8988T (cell line): ENCODE data around the gene HSF4.

Experiments
- DNase-seq: peaks from one replicate; pipeline ENCODE4 v3.0.0; 2011

HSF4 gene

DNA sequence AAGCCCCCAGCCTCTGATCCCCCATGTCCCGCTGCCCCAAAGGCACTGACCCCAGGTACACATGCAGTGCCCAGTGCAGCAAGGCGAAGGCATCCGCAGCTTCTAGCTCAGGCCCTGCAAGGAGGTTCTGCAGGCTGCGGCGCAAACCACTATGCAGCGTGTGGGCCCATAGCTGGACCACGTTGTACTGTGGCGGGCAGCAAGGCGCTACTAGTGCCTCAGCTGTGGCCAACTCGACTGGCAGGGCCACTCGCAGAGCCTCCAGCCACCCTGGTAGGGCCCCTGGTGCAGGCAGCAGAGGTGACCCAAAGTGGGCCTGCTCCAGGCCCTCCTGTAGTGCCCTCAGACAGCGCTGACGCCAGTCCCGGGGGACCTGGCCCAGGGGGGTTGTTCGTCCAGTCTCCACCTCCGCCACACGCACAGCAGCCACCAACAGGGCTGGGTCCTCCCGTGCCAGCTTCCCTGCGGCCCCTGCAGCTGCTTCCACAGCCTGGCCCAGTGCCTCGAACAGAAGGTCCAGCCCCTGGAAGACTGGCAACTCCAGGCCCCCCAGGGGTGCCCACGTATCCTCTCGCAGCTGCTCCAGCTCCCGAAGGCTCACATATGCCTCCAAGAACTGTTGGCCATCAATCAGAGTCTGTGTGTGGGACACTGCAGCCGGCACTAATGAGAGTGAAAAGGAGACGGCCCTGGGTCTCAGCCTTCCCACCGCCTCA, 22.8 kb downstream of the HSF4 start:
- DNase-seq: no peak

DNA sequence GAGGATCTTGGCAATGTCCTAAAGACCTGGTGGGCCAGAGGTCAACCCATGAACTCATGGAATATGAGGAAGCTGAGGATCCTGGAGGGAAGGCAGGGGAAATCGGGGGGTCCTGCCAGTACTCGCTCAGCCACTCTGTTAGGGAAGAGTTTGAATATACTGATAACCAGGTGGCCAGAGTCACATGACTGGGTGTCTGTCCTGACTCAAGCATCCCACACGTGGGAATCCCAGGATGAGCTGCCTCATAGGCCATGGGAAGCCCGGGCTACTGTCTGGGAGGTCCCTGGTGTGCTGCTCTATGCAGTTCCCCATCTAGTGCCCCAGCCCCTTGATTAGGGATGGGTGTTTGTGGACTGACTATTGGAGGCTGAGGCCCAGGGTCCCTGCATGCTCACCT, 23.8 kb downstream of the HSF4 start:
- DNase-seq: no peak

DNA sequence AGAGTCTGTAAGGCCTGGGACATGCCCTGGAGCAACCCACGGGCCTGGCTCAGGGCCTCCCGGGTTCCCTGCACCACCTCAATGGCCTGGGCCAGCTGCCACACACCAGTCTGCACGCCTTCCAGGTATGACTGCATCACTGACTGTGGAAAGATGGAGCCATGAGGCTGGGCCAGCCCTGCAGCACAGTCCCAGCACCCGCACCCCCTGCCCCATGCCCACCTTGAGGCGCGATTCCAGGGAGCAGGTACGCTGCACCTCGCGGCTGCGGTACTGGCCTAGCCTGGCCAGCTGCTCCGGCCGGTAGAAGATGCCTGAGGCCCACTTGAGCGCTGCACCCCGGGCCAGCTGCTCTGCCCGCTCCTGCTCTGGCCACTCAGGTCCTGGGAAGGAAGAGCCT, 24.3 kb downstream of the HSF4 start:
- no peak for DNase-seq

DNA sequence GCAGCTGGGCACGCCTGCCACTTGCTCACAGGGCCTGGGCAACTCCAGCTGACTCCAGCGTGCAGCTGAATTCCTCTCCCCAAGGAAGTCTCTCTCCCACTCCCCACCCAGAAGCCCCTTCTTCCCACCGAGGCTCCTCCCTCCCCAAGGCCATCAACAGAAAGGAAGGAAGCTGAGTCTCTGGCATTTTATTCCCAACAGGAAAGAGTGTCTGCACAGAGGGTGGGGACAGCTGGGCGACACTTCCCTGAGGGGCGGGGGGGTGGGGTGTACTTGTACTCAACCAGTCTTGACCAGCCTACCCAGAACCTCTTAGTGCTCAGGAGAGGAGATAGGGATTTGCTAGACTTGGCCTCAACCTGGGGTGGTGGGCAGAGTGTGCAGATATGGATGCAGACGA, 25.5 kb downstream of the HSF4 start, which contains the start of gene EXOC3L1:
Gene EXOC3L1 (minus strand): TSS at position 96 of the 400 bp plus-strand sequence. CDS start 460 bp downstream, outside the sequence.
- DNase-seq: no peak

DNA sequence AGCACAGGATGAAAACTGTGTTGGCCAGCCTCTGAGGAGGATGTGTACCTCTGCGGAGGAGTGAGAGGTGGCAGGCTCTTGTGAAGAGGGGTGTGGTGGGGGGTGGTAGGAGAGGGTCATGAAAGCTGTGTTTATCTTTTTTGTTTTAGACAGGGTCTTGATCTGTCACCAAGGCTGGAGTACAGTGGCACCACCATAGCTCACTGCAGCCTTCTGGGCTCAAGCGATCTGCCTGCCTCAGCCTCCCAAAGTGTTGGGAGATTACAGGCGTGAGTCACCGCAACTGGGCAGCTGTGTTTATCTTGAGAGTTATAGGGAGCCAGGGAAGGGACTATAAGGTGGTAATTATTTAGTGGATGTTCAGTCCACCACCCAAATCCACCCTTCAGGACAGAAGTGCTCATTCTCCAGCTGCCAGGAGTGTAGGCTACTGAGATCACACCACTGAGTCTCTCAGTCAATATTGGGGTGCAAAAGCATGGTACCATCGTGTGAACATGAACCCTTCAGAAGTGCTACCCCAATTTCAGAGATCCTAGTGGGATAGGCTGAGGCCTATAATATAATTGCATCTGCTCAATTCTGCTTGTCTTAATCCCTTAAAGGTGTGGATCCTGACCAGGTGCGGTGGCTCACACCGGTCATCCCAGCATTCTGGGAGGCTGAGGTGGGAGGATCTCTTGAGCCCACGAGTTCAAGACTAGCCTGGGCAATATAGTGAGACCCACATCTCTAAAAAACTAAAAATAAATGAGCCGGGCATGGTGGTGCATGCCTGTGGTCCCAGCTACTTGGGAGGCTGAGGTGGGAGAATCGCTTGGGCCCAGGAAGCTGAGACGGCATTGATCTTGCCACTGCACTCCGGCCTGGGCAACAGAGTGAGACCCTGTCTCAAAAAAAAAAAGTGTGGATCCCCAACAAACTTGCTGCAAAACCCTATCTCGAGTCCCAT, 26.2 kb downstream of the HSF4 start:
- DNase-seq: no peak

DNA sequence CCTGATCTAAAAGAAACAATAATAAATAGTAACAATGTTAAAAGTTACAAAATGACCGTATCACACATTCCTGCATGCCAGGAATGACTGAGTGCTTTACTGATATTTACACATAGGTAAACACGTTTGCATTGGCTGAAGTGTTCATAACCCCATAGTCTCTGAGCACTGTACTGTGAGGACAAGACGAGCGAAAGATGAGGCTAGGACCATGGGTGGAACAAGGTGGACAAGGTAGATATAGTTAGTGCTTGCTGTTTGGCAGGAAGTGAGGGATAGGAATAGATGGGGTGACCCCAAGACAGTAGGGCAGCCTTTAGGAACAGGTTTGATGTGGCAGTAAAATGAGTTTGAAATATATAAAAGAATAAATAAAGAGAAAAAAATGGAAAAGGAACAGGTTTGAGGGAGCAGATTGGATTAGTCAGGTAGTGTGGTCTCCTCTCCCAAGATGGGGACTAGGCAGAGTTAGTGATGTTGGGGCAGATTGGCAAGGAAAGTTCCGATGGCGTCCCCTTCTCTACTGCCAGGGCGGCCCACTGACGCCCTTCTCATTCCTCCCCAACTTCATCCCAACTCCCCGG, 27.0 kb downstream of the HSF4 start:
- DNase-seq: no peak

DNA sequence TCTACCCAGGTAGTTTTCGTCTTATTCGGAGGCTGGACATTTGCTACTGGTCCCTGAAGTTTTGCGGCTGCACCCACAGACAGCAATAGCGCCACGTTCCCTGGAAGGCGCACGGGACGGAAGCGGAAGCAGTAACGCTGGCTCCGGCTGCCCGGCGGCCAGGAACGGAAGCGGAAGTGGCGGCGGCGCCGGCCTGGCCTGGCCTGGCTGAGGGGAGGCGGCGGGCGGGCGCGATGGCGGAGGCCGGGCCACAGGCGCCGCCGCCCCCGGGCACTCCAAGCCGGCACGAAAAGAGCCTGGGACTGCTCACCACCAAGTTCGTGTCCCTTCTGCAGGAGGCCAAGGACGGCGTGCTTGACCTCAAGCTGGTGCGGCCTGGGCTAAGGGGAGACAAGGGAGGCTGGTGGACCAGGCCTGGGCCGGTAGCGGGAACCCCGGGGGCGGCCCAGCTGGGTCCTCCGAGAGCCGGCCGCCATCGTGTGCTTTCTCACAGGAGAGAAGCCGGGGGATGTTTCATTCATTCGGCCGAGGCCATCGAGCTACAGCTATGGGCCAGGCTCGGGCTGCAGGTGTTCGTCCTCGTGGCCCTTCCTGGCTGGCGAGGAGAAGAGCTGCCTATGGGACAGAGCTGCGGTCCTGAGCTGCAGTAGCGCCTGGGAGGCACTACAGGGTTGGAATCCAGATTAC, 27.6 kb downstream of the HSF4 start, which contains the start of gene E2F4:
Gene E2F4 (plus strand): TSS at position 161 of the 687 bp plus-strand sequence. CDS start 73 bp downstream, at position 234.
- DNase-seq: peak; percentile 99

DNA sequence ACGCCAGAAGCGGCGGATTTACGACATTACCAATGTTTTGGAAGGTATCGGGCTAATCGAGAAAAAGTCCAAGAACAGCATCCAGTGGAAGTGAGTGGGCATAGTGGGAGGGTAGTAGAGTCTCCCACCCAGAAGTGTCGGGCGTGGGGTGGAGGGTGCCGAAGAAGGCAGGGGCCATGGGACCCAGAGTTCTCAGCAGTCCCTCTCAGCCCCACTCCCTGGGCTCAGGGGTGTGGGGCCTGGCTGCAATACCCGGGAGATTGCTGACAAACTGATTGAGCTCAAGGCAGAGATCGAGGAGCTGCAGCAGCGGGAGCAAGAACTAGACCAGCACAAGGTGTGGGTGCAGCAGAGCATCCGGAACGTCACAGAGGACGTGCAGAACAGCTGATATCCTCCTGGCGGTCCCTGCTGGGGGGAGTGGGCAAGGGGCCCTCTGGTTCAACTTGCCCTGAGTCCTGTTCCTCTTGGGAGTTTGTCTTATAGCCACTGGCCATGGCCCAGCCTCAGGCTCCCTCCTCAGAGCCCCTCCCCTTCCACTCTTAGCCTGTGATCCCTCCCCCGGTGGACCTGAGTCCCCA, 28.3 kb downstream of the HSF4 start:
- DNase-seq: no peak

DNA sequence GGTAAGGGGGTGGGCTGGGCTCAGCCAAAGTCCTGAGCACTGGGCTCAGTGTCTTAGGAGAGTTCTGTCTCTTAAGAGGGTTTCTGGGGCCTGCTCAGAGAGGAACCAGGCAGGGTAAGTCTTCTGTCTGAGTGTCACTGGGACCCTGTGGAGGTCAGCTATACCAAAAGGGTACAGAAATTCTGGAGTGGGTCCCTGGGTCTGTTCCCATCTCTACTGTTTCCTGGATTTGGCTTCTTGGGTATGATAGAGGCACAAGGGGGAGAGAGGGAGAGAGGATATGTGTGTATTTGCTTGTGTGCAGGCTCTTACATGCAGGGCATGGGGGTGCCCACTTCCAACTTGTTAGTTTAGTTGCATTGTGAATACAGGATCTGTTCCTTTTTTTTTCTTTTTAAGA, 29.0 kb downstream of the HSF4 start:
- no peak for DNase-seq

DNA sequence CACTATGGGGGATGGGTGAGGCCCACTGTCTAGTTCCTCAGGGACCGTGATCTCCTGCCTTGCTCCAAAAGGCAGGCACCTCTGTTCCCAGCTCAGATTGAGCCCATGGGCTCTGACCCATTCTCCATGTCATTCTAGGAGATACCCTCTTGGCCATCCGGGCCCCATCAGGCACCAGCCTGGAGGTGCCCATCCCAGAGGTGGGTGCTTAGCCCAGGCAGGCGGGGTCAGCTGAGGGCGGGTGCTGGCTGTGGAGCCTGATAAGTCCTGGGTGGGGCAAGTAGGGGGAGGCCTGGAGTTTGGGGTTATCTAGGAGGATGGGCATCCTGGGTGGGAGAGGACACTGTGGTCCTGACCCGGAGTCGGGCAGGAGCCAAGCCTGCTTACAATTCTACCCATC, 29.7 kb downstream of the HSF4 start:
- no peak for DNase-seq

DNA sequence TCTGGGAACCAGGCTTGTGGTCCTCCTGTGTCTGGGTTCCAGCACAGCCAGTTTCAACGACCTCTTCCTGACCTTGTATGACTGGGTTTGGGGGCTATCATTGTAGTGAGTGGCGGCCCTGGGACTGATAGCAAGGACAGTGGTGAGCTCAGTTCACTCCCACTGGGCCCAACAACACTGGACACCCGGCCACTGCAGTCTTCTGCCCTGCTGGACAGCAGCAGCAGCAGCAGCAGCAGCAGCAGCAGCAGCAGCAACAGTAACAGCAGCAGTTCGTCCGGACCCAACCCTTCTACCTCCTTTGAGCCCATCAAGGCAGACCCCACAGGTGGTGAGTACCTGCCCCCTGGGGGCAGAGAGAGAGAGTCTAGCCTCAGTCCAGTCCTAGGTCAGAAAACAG, 31.1 kb downstream of the HSF4 start:
- DNase-seq: no peak

DNA sequence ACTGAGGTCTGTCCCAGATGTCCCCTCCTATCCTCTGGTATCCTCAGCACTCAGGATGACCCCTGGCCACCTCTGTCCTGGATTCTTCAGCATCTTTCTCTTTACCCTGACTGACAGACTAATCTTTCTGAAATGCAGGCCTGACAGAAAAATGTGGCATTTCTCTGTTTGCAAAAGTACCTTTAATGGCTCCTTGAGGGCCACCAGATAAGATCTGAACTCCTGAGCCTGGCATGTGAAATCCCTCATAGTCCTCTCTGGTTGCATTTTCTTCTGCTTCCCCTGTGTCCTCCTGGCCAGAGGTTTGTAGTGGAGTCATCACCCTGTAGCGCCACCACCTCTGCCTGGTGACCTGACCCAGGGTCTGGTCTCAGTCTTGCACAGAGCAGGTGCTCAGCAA, 32.3 kb downstream of the HSF4 start:
- DNase-seq: no peak

DNA sequence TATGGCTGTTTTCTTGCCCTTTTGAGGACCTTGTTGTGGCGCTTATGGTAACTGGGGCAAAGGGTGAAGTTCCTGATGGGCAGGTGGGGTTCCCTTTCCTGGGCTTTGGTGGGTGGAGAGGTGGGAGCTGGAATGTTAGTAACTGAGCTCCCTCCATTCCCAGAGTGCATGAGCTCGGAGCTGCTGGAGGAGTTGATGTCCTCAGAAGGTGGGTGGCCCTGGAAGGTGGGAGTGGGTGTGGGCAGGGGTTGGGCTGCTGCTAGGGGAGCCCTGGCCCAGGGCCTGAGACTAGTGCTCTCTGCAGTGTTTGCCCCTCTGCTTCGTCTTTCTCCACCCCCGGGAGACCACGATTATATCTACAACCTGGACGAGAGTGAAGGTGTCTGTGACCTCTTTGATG, 33.2 kb downstream of the HSF4 start:
- no peak for DNase-seq

DNA sequence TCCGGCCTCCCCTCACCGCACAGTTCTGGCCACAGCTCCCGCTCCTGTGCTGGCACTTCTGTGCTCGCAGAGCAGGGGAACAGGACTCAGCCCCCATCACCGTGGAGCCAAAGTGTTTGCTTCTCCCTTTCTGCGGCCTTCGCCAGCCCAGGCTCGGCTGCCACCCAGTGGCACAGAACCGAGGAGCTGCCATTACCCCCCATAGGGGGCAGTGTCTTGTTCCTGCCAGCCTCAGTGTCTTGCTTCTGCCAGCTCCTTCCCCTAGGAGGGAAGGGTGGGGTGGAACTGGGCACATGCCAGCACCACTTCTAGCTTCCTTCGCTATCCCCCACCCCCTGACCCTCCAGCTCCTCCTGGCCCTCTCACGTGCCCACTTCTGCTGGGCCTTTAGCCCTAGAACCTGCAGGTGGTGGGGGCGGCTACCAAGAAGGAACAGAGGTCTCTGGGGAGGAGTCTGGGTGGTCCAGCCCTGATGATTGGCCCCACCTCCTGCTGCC, 33.7 kb downstream of the HSF4 start:
- DNase-seq: peak; percentile 100

DNA sequence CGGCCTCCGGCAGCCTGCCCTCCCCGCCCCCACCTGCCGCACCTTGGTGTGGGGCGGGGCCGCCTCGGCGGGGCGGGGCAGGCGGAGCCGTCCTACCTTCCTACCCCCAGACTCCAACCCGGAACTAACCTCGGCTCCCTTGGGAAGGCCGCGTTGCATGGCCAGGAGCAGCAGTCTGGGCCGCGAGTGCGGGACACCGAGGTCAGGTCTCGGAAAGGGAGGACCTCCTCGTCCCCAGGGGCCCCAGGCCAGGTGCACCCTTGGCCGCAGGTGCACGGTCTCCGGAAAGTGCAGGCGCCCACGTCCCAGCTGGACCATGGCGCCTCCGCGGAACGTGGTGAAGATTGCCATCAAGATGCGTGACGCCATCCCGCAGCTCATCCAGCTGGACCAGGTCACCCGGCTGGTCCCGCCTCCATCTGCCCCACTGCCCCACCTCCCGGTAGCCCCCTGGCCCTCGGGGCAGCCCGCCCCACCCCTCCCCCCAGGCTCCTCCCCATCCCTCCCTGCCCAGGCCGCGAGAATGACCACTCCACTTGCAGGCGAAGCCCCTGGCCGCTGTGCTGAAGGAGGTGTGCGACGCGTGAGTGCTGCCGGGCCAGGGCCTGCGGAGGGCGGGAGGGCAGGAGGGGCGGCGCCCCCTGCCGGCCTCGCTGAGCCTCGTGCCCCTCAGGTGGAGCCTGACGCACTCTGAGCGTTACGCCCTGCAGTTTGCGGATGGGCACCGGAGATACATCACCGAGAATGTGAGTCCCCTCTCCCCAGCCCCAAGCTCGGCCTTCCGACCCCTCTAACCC, 34.7 kb downstream of the HSF4 start, which contains the start of gene ELMO3:
Gene ELMO3 (plus strand): TSS at position 121 of the 797 bp plus-strand sequence. CDS start 196 bp downstream, at position 317.
- no peak for DNase-seq

DNA sequence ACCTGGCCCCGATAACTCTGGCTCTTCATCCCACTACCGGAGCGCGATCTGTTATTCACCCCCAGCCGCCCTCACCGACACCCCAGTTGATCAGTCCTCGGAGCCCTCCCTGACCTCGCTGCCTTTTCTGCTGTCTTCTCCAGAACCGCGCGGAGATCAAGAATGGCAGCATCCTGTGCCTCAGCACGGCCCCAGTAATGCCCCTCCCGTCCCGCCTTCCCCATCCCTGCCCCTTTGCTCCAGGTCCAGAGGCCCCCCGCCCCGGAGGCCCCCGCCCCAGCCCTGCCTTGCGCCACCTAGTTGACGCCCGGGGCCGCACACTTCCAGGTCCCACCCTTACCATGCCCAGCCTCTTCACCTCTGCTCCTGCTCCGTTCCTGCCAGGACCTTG, 35.3 kb downstream of the HSF4 start:
- DNase-seq: no peak

DNA sequence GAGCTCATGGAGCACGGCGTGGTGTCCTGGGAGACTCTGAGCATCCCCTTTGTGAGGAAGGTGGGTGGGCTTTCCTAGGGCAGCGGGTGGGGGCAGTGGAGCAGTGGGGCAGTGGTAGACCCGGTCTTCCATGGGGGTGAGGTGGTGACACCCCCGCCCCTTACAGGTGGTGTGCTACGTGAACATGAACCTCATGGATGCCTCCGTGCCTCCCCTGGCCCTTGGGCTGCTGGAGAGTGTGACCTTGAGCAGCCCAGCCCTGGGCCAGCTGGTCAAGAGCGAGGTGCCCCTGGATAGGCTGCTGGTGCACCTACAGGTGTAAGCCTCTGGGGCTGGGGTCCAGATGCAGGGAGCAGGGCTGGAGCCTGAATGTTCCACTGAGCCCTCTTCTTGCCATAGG, 35.9 kb downstream of the HSF4 start:
- DNase-seq: no peak

DNA sequence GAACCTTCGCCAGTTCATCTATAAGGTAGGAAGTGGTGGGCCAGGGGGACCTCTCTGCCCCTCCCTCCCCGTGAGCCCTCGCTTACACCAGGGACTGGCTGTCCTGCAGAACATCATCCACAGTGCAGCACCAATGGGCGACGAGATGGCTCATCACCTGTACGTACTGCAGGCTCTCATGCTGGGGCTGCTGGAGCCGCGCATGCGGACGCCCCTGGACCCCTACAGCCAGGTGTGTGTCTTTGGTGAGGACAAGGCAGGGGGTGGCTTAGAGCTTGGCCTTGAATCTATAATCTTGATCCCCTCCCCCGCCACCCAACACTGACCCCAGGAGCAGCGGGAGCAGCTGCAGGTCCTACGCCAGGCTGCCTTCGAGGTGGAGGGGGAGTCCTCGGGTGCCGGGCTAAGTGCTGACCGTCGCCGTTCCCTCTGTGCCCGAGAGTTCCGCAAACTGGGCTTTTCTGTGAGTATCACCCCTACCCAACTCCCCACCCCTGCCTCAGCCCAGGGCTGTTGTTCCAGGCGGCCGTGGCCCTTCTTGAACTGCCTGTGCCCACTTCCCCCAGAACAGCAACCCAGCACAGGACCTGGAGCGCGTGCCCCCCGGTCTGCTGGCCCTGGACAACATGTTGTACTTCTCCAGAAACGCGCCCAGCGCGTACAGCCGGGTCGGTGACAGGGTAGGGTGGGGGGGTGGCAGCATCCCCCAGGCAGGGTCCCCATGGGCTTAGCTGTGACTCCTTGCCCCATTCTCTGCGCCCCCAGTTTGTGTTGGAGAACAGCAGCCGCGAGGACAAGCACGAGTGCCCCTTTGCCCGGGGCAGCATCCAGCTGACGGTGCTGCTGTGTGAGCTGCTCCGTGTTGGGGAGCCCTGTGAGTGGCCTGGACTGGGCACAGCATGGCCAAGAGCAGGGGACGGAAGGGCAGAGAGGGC, 37.1 kb downstream of the HSF4 start:
- no peak for DNase-seq

DNA sequence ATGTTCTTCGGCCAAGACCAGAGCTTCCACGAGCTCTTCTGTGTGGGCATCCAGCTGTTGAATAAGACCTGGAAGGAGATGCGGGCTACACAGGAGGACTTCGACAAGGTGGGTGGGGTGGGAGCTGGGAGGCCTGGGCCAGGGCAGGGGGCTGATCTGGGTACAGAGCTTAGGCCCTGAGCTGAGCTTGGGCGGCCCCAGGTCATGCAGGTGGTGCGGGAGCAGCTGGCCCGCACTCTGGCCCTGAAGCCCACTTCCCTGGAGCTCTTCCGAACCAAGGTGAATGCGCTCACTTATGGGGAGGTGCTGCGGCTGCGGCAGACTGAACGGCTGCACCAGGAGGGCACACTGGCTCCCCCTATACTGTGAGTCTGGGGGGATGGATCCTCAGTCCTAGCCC, 37.9 kb downstream of the HSF4 start:
- no peak for DNase-seq

DNA sequence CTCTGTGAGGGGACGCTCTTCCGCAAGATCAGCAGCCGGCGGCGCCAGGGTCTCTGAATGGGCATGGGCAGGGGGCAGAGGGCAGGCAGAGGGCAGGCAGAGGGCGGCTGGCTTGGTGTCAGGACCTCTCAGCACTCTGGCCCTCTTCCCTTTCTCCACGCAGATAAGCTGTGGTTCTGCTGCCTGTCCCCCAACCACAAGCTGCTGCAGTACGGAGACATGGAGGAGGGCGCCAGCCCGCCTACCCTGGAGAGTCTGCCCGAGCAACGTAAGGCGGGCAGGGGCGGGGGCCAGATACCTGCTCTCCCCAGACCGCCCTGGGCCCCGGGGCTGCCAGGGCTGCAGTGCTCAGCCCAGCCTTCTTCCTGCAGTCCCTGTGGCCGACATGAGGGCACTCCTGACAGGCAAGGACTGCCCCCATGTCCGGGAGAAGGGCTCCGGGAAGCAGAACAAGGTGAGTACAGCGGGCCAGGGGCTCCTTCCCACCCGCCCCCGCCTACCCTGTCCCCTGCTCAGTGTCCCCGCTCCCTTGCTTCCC, 38.5 kb downstream of the HSF4 start:
- DNase-seq: no peak
